DND-41 (cell line): ENCODE results near the gene PRR16.

Source experiments
- ATAC-seq: fragments of 200-7000 bp; cut with Tn5 transposase; 3 replicates; pipeline ENCODE4 v1.9.1; 2021; ENCODE audit warnings: low read depth; ENCODE audit not compliant: insufficient read depth
- DNase-seq: peaks from one replicate; pipeline ENCODE4 v3.0.0-alpha.2; 2020
- H2AFZ ChIP-seq: 2 replicates; pipeline ENCODE4 v1.6.0; 2012; ENCODE audit warnings: low read depth, low read length
- H3K27ac ChIP-seq: 2 replicates; pipeline ENCODE4 v1.5.1; 2012; ENCODE audit warnings: low read length, inconsistent platforms
- H3K27me3 ChIP-seq: fragments of 200-600 bp; sonication (generic); 2 replicates; pipeline ENCODE4 v1.6.0; 2012; ENCODE audit warnings: low read length, mild to moderate bottlenecking, inconsistent platforms; ENCODE audit not compliant: insufficient read depth, poor library complexity
- H3K36me3 ChIP-seq: 2 replicates; pipeline ENCODE4 v1.5.1; 2012; ENCODE audit warnings: low read length, inconsistent platforms; ENCODE audit not compliant: insufficient read depth
- H3K4me1 ChIP-seq: 2 replicates; pipeline ENCODE4 v1.5.1; 2012; ENCODE audit warnings: mild to moderate bottlenecking, low read length; ENCODE audit not compliant: insufficient read depth
- H3K4me2 ChIP-seq: 2 replicates; pipeline ENCODE4 v1.6.0; 2012; ENCODE audit warnings: mild to moderate bottlenecking, moderate library complexity, low read length, inconsistent platforms; ENCODE audit not compliant: insufficient read depth
- H3K4me3 ChIP-seq, 2 experiments: fragments of 200-600 bp in 1 of 2; shearing (Covaris generic) in 1 of 2; 2 replicates each; pipeline ENCODE4 v1.5.1; 2012 to 2016; ENCODE audit warnings: inconsistent platforms in 2 of 2, low read length in 2 of 2, mild to moderate bottlenecking in 2 of 2, low read depth in 1 of 2, moderate library complexity in 1 of 2
- H3K79me2 ChIP-seq: 2 replicates; pipeline ENCODE4 v1.6.0; 2012; ENCODE audit warnings: low read length, inconsistent platforms; ENCODE audit not compliant: insufficient read depth
- H3K9ac ChIP-seq: 2 replicates; pipeline ENCODE4 v1.6.0; 2012; ENCODE audit warnings: low read depth, mild to moderate bottlenecking, inconsistent platforms, low read length, moderate library complexity
- H3K9me3 ChIP-seq: 2 replicates; pipeline ENCODE4 v1.5.1; 2012; ENCODE audit warnings: low read length, moderate library complexity, mild to moderate bottlenecking, inconsistent platforms; ENCODE audit not compliant: insufficient read depth, severe bottlenecking
- H4K20me1 ChIP-seq: 2 replicates; pipeline ENCODE4 v1.6.0; 2012; ENCODE audit warnings: low read length; ENCODE audit not compliant: insufficient read depth
- EZH2 ChIP-seq: IDR thresholded peaks from 3 replicates; pipeline ENCODE4 v1.6.1; 2012; ENCODE audit warnings: borderline replicate concordance, low read depth, mild to moderate bottlenecking, moderate library complexity, low read length, inconsistent platforms; ENCODE audit not compliant: severe bottlenecking
- TF ChIP-seq, protein P1 (sequence below): IDR thresholded peaks from 2 replicates; pipeline ENCODE4 v1.5.1; 2012; ENCODE audit warnings: borderline replicate concordance, low read length, moderate library complexity, mild to moderate bottlenecking; ENCODE audit not compliant: poor library complexity, severe bottlenecking; ENCODE audit errors: extremely low read depth

PRR16 gene

DNA sequence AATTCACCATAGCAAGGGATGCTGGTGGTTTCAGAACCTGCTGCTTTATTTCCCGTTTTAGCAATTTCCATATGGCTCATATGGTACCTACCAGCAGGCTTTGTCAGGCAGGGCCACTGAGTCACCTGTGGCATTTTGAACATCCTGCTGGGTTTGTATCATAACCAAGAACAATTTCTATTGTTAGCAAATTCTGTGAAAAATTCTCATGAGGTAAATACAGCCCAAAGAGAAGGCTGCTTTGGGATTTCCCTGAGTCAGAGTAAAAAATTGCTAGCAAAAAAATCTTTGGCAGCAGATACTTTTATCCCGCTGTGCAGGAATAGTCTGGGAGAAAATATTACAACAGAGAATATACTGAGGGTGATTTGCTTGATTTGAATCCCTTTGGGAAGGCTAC, 52.7 kb downstream of the PRR16 start:
- ATAC-seq (no peak), DNase-seq (no peak)
- no peaks in the 10 kb centered on the region for H3K9me3 ChIP-seq
- no peak overlapping the region for H3K27ac ChIP-seq
- H3K9ac ChIP-seq = no peak overlapping the region
- no peak for TF ChIP-seq EZH2
- TF ChIP-seq, protein P1, sequence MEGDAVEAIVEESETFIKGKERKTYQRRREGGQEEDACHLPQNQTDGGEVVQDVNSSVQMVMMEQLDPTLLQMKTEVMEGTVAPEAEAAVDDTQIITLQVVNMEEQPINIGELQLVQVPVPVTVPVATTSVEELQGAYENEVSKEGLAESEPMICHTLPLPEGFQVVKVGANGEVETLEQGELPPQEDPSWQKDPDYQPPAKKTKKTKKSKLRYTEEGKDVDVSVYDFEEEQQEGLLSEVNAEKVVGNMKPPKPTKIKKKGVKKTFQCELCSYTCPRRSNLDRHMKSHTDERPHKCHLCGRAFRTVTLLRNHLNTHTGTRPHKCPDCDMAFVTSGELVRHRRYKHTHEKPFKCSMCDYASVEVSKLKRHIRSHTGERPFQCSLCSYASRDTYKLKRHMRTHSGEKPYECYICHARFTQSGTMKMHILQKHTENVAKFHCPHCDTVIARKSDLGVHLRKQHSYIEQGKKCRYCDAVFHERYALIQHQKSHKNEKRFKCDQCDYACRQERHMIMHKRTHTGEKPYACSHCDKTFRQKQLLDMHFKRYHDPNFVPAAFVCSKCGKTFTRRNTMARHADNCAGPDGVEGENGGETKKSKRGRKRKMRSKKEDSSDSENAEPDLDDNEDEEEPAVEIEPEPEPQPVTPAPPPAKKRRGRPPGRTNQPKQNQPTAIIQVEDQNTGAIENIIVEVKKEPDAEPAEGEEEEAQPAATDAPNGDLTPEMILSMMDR = no peak
- H3K4me2 ChIP-seq = no peak overlapping the region
- no peaks in the 10 kb centered on the region for H3K79me2 ChIP-seq
- H3K4me3 ChIP-seq = no peak overlapping the region
- H4K20me1 ChIP-seq = no peaks in the 10 kb centered on the region
- no peaks in the 10 kb centered on the region for H3K36me3 ChIP-seq
- H2AFZ ChIP-seq = no peak overlapping the region
- no peaks in the 10 kb centered on the region for H3K27me3 ChIP-seq
- H3K4me1 ChIP-seq = no peaks in the 10 kb centered on the region

DNA sequence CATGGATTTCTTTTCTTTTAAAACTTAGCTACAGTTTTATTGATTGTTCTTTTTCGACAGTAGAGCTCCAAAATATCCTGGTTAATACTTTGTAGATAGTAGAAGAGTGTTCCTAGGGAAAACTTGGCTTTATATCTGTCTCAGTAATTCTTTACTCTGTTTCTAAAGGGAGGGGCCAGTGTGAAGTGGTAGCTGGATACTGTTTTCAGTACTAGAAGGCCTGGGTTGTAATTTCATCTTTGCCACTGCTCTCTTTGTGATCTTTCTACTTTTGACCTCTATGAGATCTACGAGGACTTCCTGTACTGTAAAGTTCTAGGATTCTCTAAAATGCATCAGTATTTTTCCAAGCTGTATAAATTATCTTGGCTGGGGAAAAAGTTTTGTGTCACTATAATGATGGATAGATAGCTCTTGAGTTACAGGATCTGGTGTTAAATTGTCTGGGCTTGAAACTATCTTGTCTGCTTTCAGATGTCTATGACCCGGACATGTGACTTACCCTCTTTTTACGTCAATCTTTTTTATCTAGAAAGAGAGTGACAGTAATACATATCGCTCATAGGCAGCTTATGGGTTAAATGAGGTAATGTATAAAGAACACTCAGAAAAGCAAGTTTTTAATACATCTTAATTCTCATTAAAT, 53.6 kb downstream of the PRR16 start:
- Histone ChIP-seq H3K27me3 (no peaks in the 10 kb centered on the region), H4K20me1 (no peaks in the 10 kb centered on the region), H2AFZ (no peak overlapping the region; the same call in 1 of the 2 replicates), H3K79me2 (no peaks in the 10 kb centered on the region), H3K4me2 (no peak overlapping the region), H3K27ac (no peak overlapping the region), H3K9ac (no peak overlapping the region), H3K36me3 (no peaks in the 10 kb centered on the region), H3K4me3 (no peak overlapping the region), H3K9me3 (no peaks in the 10 kb centered on the region), H3K4me1 (no peaks in the 10 kb centered on the region)
- TF ChIP-seq, protein P1 = no peak
- no peak for TF ChIP-seq EZH2
- ATAC-seq (no peak), DNase-seq (no peak)

DNA sequence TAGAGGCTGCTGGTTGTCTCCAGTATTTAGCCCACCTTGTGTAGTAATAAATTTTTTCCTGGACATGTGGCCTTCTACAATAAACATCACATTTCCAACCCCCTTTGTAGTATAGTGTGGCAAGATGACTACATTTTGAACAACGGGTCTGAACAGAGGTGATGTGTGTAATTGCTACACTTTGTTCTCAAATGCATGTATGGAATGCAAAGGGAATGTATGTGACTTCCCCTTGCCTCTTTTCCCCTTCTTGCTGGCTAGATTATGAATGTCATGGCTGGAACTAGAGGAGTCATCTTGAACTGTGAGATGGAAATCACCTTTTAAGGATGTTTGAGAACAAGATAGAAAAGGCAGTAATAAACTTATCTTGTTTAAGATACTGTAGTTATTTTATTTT, 54.5 kb downstream of the PRR16 start:
- ATAC-seq = no peak
- Histone ChIP-seq H3K27ac (no peak overlapping the region), H3K79me2 (no peaks in the 10 kb centered on the region), H4K20me1 (no peaks in the 10 kb centered on the region), H3K36me3 (no peaks in the 10 kb centered on the region), H2AFZ (no peak overlapping the region), H3K27me3 (no peaks in the 10 kb centered on the region), H3K4me2 (no peak overlapping the region), H3K4me1 (no peaks in the 10 kb centered on the region), H3K4me3 (no peak overlapping the region), H3K9me3 (no peaks in the 10 kb centered on the region), H3K9ac (no peak overlapping the region)
- no peak for TF ChIP-seq EZH2
- TF ChIP-seq, protein P1 = no peak
- DNase-seq = no peak

DNA sequence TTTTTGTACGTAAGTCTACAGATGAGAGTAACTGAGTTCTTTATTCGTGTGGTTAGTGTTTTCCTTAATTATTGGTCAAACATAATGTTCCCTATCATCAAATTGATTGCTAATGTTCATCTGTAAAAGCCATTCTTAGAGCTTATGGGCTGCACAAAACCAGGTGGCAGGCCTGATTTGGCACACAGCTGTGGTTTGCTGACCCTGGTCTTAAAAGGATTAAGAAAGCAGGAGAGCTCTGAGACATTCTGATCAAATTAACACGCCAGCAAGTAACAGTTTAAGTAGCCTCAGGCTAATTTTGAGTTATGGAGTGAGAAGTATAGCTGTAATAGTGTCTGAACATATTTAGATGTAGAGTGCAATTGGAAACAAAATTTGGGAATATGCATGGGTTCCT, 63.2 kb downstream of the PRR16 start:
- no peak overlapping the region for H2AFZ ChIP-seq
- no peak overlapping the region for H3K4me3 ChIP-seq
- H3K4me2 ChIP-seq = no peak overlapping the region
- TF ChIP-seq, protein P1 = no peak
- no peak for TF ChIP-seq EZH2
- H3K4me1 ChIP-seq = no peaks in the 10 kb centered on the region
- H3K9ac ChIP-seq = no peak overlapping the region
- no peaks in the 10 kb centered on the region for H3K9me3 ChIP-seq
- H4K20me1 ChIP-seq = no peaks in the 10 kb centered on the region
- no peaks in the 10 kb centered on the region for H3K36me3 ChIP-seq
- no peaks in the 10 kb centered on the region for H3K27me3 ChIP-seq
- no peak for DNase-seq
- no peak for ATAC-seq
- H3K79me2 ChIP-seq = no peaks in the 10 kb centered on the region
- H3K27ac ChIP-seq = no peak overlapping the region
